Measurements from ENCODE around the gene ZDHHC22. TPM values are rescaled to one million over a fixed set of nuclear protein-coding genes. Genes with fewer than 3 reads are reported as not detected.

Gene ZDHHC22
- total and polyA plus RNA-seq, 2 of the 13 experiments (the other 11 are each of a cell fraction or from before 2014, with no cell fraction given) = not detected

- no TSS peak for BruUV-seq (replicated peaks)
- no peak overlapping the region for H2AFZ ChIP-seq (ENCODE audit: low read length)
- WGBS (ENCODE audit: low lambda C conversion rate) = 49% methylated on average over 14 of the region's 73 CpGs
- no peak for TF ChIP-seq ZNF740 (CRISPR knock-in tag; IDR thresholded peaks at IDR 0.05)
- no peak for TF ChIP-seq TMF1 (CRISPR knock-in tag; IDR thresholded peaks at IDR 0.05; ENCODE audit: low read depth)
- no peak for TF ChIP-seq HMGXB4 (CRISPR knock-in tag; IDR thresholded peaks at IDR 0.05; ENCODE audit: borderline replicate concordance in 1 of 2, low read depth in 1 of 2)
- TF ChIP-seq RBFOX2 (IDR thresholded peaks at IDR 0.05; ENCODE audit: low read depth, low read length) = no peak
- no peak for TF ChIP-seq KMT2A (CRISPR knock-in tag; IDR thresholded peaks at IDR 0.05)
- no peak for TF ChIP-seq TBL1XR1 (IDR thresholded peaks at IDR 0.05; ENCODE audit: borderline replicate concordance, low read length, partially characterized antibody)
- no peak for TF ChIP-seq KDM3A (CRISPR knock-in tag; IDR thresholded peaks at IDR 0.05; ENCODE audit: low read depth)
- TF ChIP-seq ARID5B (CRISPR knock-in tag; IDR thresholded peaks at IDR 0.05) = no peak
- TF ChIP-seq ZNF230 (CRISPR knock-in tag; IDR thresholded peaks at IDR 0.05) = no peak
- no peak for TF ChIP-seq PRDM15 (CRISPR knock-in tag; IDR thresholded peaks at IDR 0.05)
Observed at GRCh38 chr14:77124345-77125280, 17.0 kb downstream of the ZDHHC22 start.

More at GRCh38 chr14:77124345-77125280, 17.0 kb downstream of the ZDHHC22 start:
- no peaks in the 10 kb centered on the region for H4K20me1 ChIP-seq (ENCODE audit: insufficient read depth, low read length)
- peak; percentile 77 for ATAC-seq
- no peak for FAIRE-seq
- ChIA-PET POLR2A (no interaction called here), CTCF (ENCODE audit: low intra/inter-chr PET ratio, low total read pairs) (no interaction called here)
- no peak for DNase-seq (ENCODE audit: low spot score)
- H3K9ac ChIP-seq (ENCODE audit: insufficient read depth, low read depth, low read length) = peak overlapping the region; percentile 46; the same call in 1 of the 2 replicates
- H3K4me1 ChIP-seq (ENCODE audit: insufficient read depth, low read length) = peaks cover 32% of the 10 kb centered on the region
- H3K9me3 ChIP-seq (ENCODE audit: low read length) = no peaks in the 10 kb centered on the region
- H3K4me2 ChIP-seq (ENCODE audit: low read depth, low read length) = peak overlapping the region; percentile 82
- no peak overlapping the region for H3K27ac ChIP-seq (ENCODE audit: extremely low read length, insufficient read depth, low read length)
- H3K27me3 ChIP-seq (ENCODE audit: control insufficient read depth in 1 of 2, insufficient read depth in 2 of 2, low read length in 2 of 2) = peaks cover 1 to 12% of the 10 kb centered on the region in 2 experiments; a peak in 3 of 5 replicates
- intact Hi-C loops (cut with micrococcal nuclease; ENCODE audit: unreplicated experiment) = no loop called here
- H3K79me2 ChIP-seq (ENCODE audit: insufficient read depth, low read length) = no peaks in the 10 kb centered on the region
- in situ Hi-C loops (cut with HindIII; ENCODE audit: extremely low pct_ligation_motif_present, low pct_unique_long_range_greater_than_20kb) = no loop called here
- H3K36me3 ChIP-seq (replicated peaks in 1 of 2; ENCODE audit: control insufficient read depth in 1 of 2, insufficient read depth in 2 of 2, low read length in 2 of 2) = no peaks in the 10 kb centered on the region
- peak overlapping the region; percentile 38 to 66 (median 40) for H3K4me3 ChIP-seq (replicated peaks in 1 of 3; ENCODE audit: insufficient read depth in 1 of 3, low read depth in 2 of 3, low read length in 3 of 3)

Measured in HepG2 (cell line).